Activated naive CD8-positive, alpha-beta T cell (primary cell): ENCODE results near the gene SLC25A13.

Source experiments
- H3K27ac Mint-ChIP-seq: one replicate; pipeline ENCODE4 v1.8.0; 2021; ENCODE audit warnings: mixed read lengths
- H3K27me3 Mint-ChIP-seq: one replicate; pipeline ENCODE4 v1.8.0; 2021; ENCODE audit warnings: mixed read lengths
- H3K36me3 Mint-ChIP-seq: one replicate; pipeline ENCODE4 v1.8.0; 2021; ENCODE audit warnings: mixed read lengths
- H3K4me1 Mint-ChIP-seq: one replicate; pipeline ENCODE4 v1.8.0; 2021; ENCODE audit warnings: low read depth, mixed read lengths
- H3K4me3 Mint-ChIP-seq: one replicate; pipeline ENCODE4 v1.8.0; 2021; ENCODE audit warnings: mild to moderate bottlenecking, mixed read lengths
- H3K9me3 Mint-ChIP-seq: one replicate; pipeline ENCODE4 v1.8.0; 2021; ENCODE audit warnings: low read depth, mixed read lengths

Gene SLC25A13

GRCh38 chr7:96228760-96229159 lies 93.1 kb downstream of the SLC25A13 start:
- Mint-ChIP-seq H3K4me3 (no peak overlapping the region), H3K4me1 (no peaks in the 10 kb centered on the region), H3K9me3 (no peaks in the 10 kb centered on the region), H3K27ac (no peak overlapping the region), H3K27me3 (no peaks in the 10 kb centered on the region), H3K36me3 (peaks cover 16% of the 10 kb centered on the region)

DNA sequence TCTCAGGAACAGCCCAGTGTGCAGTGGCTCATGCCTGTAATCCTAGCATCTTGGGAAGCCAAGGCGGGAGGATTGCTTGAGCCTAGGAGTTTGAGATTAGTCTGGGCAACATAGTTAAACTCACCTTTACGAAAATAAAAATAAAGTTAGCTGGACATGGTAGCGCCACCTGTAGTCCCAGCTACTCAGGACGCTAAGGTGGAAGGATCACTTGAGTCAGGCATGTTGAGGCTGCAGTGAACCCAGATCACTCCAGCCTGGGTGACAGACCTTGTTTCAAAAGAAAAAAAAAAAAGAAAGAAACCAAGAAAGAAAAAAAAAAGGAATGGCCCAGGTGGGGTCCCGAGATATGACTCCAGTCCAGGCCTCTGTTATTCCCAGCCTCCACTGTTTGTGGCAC lies 96.6 kb downstream of the SLC25A13 start:
- Mint-ChIP-seq H3K4me1 (no peaks in the 10 kb centered on the region), H3K27ac (no peak overlapping the region), H3K36me3 (peaks cover 2% of the 10 kb centered on the region), H3K27me3 (no peaks in the 10 kb centered on the region), H3K9me3 (no peaks in the 10 kb centered on the region), H3K4me3 (no peak overlapping the region)

GRCh38 chr7:96224685-96225084 lies 97.2 kb downstream of the SLC25A13 start:
- H3K4me3 Mint-ChIP-seq = no peak overlapping the region
- no peaks in the 10 kb centered on the region for H3K4me1 Mint-ChIP-seq
- H3K27ac Mint-ChIP-seq = no peak overlapping the region
- H3K36me3 Mint-ChIP-seq = peaks cover 2% of the 10 kb centered on the region
- no peaks in the 10 kb centered on the region for H3K9me3 Mint-ChIP-seq
- no peaks in the 10 kb centered on the region for H3K27me3 Mint-ChIP-seq

GRCh38 chr7:96224073-96224472 lies 97.8 kb downstream of the SLC25A13 start:
- Mint-ChIP-seq H3K36me3 (peaks cover 2% of the 10 kb centered on the region), H3K27ac (no peak overlapping the region), H3K9me3 (no peaks in the 10 kb centered on the region), H3K4me1 (no peaks in the 10 kb centered on the region), H3K27me3 (no peaks in the 10 kb centered on the region), H3K4me3 (no peak overlapping the region)

DNA sequence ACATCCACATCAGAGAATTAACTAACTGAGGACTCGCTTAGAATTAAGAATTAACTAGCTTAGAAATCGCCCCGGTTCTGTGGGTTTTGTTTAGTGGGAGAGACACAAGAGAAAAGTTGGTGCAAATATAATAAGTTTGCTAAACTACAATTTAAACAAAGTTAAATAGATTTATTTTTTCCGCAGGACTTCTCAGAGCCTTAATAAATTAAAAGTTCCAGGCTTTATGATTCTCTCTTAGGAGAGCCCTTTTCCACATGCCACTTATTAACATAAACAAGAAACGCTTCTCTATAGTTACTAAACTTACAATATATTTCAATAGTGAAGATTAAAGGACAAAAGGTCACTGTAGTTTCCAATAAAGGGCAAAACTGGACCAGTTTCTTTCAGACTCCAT lies 100.0 kb downstream of the SLC25A13 start:
- H3K27me3 Mint-ChIP-seq = no peaks in the 10 kb centered on the region
- no peaks in the 10 kb centered on the region for H3K4me1 Mint-ChIP-seq
- H3K4me3 Mint-ChIP-seq = no peak overlapping the region
- no peaks in the 10 kb centered on the region for H3K9me3 Mint-ChIP-seq
- H3K36me3 Mint-ChIP-seq = no peaks in the 10 kb centered on the region
- no peak overlapping the region for H3K27ac Mint-ChIP-seq

GRCh38 chr7:96219378-96220130 lies 102.3 kb downstream of the SLC25A13 start:
- Mint-ChIP-seq H3K9me3 (peaks cover 5% of the 10 kb centered on the region), H3K4me1 (no peaks in the 10 kb centered on the region), H3K27ac (no peak overlapping the region), H3K27me3 (no peaks in the 10 kb centered on the region), H3K36me3 (peaks cover 10% of the 10 kb centered on the region), H3K4me3 (no peak overlapping the region)

- H3K27ac Mint-ChIP-seq = no peak overlapping the region
- peaks cover 10% of the 10 kb centered on the region for H3K36me3 Mint-ChIP-seq
- no peaks in the 10 kb centered on the region for H3K4me1 Mint-ChIP-seq
- H3K9me3 Mint-ChIP-seq = peaks cover 5% of the 10 kb centered on the region
- H3K4me3 Mint-ChIP-seq = no peak overlapping the region
- H3K27me3 Mint-ChIP-seq = no peaks in the 10 kb centered on the region
These were observed 103.1 kb downstream of the SLC25A13 start for GRCh38 chr7:96218664-96219243.

DNA sequence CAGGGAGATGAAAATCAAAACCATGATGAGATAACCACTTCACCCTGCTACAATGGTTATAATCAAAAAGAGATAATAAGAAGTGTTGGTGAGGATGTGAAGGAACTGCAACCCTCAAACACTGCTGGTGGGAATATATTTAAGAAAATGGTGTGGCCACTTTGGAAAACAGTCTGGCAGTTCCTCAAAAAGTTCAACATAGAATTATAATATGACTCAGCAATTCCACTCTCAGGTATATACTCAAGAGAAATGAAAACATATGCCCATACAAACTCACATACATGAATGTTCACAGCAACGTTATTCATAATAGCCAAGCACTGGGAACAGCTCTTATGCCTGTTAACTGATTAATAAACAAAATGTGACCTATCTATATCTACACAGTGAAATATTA lies 104.8 kb downstream of the SLC25A13 start:
- peaks cover 5% of the 10 kb centered on the region for H3K9me3 Mint-ChIP-seq

GRCh38 chr7:96216373-96216772 lies 105.5 kb downstream of the SLC25A13 start:
- H3K4me3 Mint-ChIP-seq = no peak overlapping the region
- no peaks in the 10 kb centered on the region for H3K4me1 Mint-ChIP-seq
- H3K27me3 Mint-ChIP-seq = no peaks in the 10 kb centered on the region
- peaks cover 5% of the 10 kb centered on the region for H3K9me3 Mint-ChIP-seq
- H3K36me3 Mint-ChIP-seq = peaks cover 10% of the 10 kb centered on the region
- no peak overlapping the region for H3K27ac Mint-ChIP-seq

More for the DNA sequence above, 104.8 kb downstream of the SLC25A13 start:
- Mint-ChIP-seq H3K27me3 (no peaks in the 10 kb centered on the region), H3K4me1 (no peaks in the 10 kb centered on the region), H3K4me3 (no peak overlapping the region), H3K36me3 (peaks cover 10% of the 10 kb centered on the region), H3K27ac (no peak overlapping the region)

- no peaks in the 10 kb centered on the region for H3K4me1 Mint-ChIP-seq
- no peak overlapping the region for H3K27ac Mint-ChIP-seq
- H3K4me3 Mint-ChIP-seq = no peak overlapping the region
- peaks cover 12% of the 10 kb centered on the region for H3K36me3 Mint-ChIP-seq
- H3K9me3 Mint-ChIP-seq = peaks cover 5% of the 10 kb centered on the region
- H3K27me3 Mint-ChIP-seq = no peaks in the 10 kb centered on the region
These were observed 109.4 kb downstream of the SLC25A13 start for GRCh38 chr7:96212474-96212873.

DNA sequence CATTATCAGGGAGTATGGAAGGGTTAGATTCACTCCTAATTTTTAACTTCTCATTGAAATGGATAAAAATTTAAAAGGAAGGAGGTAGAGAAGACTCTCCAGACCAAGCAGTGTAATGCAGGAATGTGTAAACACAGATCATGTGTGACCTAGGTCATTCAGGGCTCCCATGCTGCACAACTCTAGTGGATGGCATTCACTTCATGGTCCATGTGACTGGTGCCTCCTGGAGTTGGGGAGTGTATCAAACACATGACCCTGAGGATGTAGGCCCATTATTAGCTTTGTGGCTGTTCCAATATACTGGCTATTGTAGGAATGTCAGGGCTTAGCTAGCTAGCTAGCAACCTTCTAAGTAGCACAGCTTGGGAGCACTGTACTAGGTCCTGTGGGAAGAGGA lies 109.9 kb downstream of the SLC25A13 start:
- Mint-ChIP-seq H3K27me3 (no peaks in the 10 kb centered on the region), H3K27ac (no peak overlapping the region), H3K9me3 (peaks cover 5% of the 10 kb centered on the region), H3K4me3 (no peak overlapping the region), H3K36me3 (peaks cover 12% of the 10 kb centered on the region), H3K4me1 (no peaks in the 10 kb centered on the region)

DNA sequence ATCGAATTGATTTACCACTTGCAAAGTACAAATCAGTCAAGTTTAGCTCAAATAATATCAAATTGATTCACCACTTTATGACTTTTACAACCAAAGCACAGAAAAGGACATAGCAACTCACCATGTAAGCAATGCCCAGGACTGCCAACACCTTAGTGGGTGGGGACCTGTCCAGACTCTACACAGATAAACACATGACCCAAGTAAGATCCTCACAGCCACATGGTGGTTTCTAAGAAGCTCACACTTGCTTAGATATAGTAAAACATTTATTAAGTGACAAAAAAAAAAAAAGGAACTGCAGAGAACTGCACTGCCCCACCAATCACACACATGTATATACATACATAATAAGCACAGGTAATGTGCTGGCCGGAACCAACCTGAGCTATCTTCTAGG lies 116.2 kb downstream of the SLC25A13 start:
- Mint-ChIP-seq H3K9me3 (no peaks in the 10 kb centered on the region), H3K27ac (no peak overlapping the region), H3K27me3 (no peaks in the 10 kb centered on the region), H3K36me3 (peaks cover 14% of the 10 kb centered on the region), H3K4me3 (no peak overlapping the region), H3K4me1 (no peaks in the 10 kb centered on the region)

DNA sequence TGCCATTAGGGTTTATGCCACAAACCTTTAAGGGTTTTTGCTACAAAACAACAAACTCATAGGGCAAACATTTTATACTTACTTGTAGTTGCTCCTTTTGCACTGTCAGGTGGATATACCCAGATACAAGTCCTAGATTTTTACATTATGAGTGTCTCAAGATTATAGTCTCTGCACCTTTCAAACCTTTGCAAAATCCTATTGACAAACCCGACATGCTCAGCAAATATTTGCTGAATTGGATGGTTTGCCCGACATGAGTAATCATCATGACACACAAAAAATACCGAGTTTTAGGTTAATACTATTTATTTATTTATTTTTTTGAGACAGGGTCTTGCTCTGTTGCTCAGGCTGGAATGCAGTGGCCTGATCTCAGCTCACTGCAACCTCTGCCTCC lies 117.3 kb downstream of the SLC25A13 start:
- Mint-ChIP-seq H3K27me3 (no peaks in the 10 kb centered on the region), H3K36me3 (peaks cover 16% of the 10 kb centered on the region), H3K27ac (no peak overlapping the region), H3K4me3 (no peak overlapping the region), H3K9me3 (no peaks in the 10 kb centered on the region), H3K4me1 (no peaks in the 10 kb centered on the region)

GRCh38 chr7:96203786-96204185 lies 118.1 kb downstream of the SLC25A13 start:
- H3K36me3 Mint-ChIP-seq = peaks cover 16% of the 10 kb centered on the region
- H3K27ac Mint-ChIP-seq = no peak overlapping the region
- H3K4me1 Mint-ChIP-seq = no peaks in the 10 kb centered on the region
- H3K4me3 Mint-ChIP-seq = no peak overlapping the region
- H3K9me3 Mint-ChIP-seq = no peaks in the 10 kb centered on the region
- H3K27me3 Mint-ChIP-seq = no peaks in the 10 kb centered on the region

GRCh38 chr7:96202102-96202501 lies 119.8 kb downstream of the SLC25A13 start:
- H3K27me3 Mint-ChIP-seq = no peaks in the 10 kb centered on the region
- H3K4me3 Mint-ChIP-seq = no peak overlapping the region
- peaks cover 14% of the 10 kb centered on the region for H3K36me3 Mint-ChIP-seq
- no peak overlapping the region for H3K27ac Mint-ChIP-seq
- no peaks in the 10 kb centered on the region for H3K9me3 Mint-ChIP-seq
- no peaks in the 10 kb centered on the region for H3K4me1 Mint-ChIP-seq

- H3K27me3 Mint-ChIP-seq = no peaks in the 10 kb centered on the region
- H3K4me1 Mint-ChIP-seq = no peaks in the 10 kb centered on the region
- no peaks in the 10 kb centered on the region for H3K9me3 Mint-ChIP-seq
- peaks cover 13% of the 10 kb centered on the region for H3K36me3 Mint-ChIP-seq
- H3K4me3 Mint-ChIP-seq = no peak overlapping the region
- no peak overlapping the region for H3K27ac Mint-ChIP-seq
These were observed 121.2 kb downstream of the SLC25A13 start for GRCh38 chr7:96200740-96201139.
